Left lung (tissue), 10 donors: ENCODE data around the gene PTPRT. TPM values are rescaled to one million over a fixed set of nuclear protein-coding genes. Genes with fewer than 3 reads are reported as not detected.

Source experiments
- ATAC-seq: fragments of 200-7000 bp; cut with Tn5 transposase; one replicate; pipeline ENCODE4 v1.9.1; 2020; ENCODE audit warnings: moderate library complexity
- DNase-seq, 4 donors: peaks; one replicate each; pipeline ENCODE4 v3.0.0-alpha.2; 2013 to 2020
- H3K27ac ChIP-seq, 2 donors: fragments of 200-600 bp; sonication (generic) in 1 of 2; one replicate each; pipeline versions ENCODE4 v1.5.0 to v1.8.0; 2020 to 2021
- H3K27me3 ChIP-seq, 2 donors: fragments of 200-600 bp; sonication (generic) in 1 of 2; one replicate each; pipeline versions ENCODE4 v1.5.0 to v1.8.0; 2020 to 2021
- H3K36me3 ChIP-seq, 2 donors: fragments of 200-600 bp; sonication (generic) in 1 of 2; one replicate each; pipeline versions ENCODE4 v1.5.0 to v1.8.0; 2020 to 2021
- H3K4me1 ChIP-seq, 2 donors: fragments of 200-600 bp; one replicate each; pipeline ENCODE4 v1.8.0; 2021
- H3K4me3 ChIP-seq, 2 donors: fragments of 200-600 bp; sonication (generic) in 1 of 2; one replicate each; pipeline versions ENCODE4 v1.5.0 to v1.8.0; 2020 to 2021; ENCODE audit warnings: mild to moderate bottlenecking in 1 of 2
- H3K9me3 ChIP-seq, 2 donors: fragments of 200-600 bp; sonication (generic) in 1 of 2; one replicate each; pipeline versions ENCODE4 v1.5.0 to v1.8.0; 2020 to 2021
- CTCF ChIP-seq, 2 donors: fragments of 200-600 bp; sonication (generic) in 1 of 2; IDR thresholded peaks; one replicate each; pipeline versions ENCODE4 v1.5.0 to v1.8.0; 2021; ENCODE audit warnings: antibody characterized with exemption in 2 of 2
- intact Hi-C, 2 donors: fragments of 100-400 bp; cut with DNase I; formaldehyde crosslinking; loops; one replicate each; pipeline versions ENCODE4 v1.11.2 to v1.14.2; 2022
- polyA plus RNA-seq, 6 donors: library from polyadenylated mRNA; unstranded; fragments of 120-200 nt; gene quantifications; one replicate each; pipeline ENCODE4 v1.2.1, GENCODE V29; 2013; ENCODE audit not compliant: insufficient read length in 6 of 6
- total RNA-seq, 2 donors: library from RNA; stranded (reverse); fragmentation: NEBNext Ultra II Directional; extraction: Animal tissue kit (Norgen Biotek cat#: 25700); gene quantifications; one replicate each; pipeline ENCODE4 v1.2.1, GENCODE V29; 2021
- donor health status: DM: no; HTN: yes; CAD: no.
- donor health status: DM: no; HTN: no; CAD: no.

The PTPRT gene
- total and polyA plus RNA-seq, 8 donors, result 0.15 to 2.9 (median 1.4) TPM

GRCh38 chr20:43007525-43007924 lies 182.2 kb downstream of the PTPRT start:
- Histone ChIP-seq H3K36me3 (no peaks in the 10 kb centered on the region), H3K4me3 (no peak overlapping the region), H3K27ac (no peak overlapping the region), H3K4me1 (no peaks in the 10 kb centered on the region), H3K27me3 (no peaks in the 10 kb centered on the region), H3K9me3 (no peaks in the 10 kb centered on the region)
- no peak for DNase-seq
- no peak for ATAC-seq
- TF ChIP-seq CTCF (IDR thresholded peaks at IDR 0.05), result no peak
- intact Hi-C loops, result no loop called here

- no peak for TF ChIP-seq CTCF (IDR thresholded peaks at IDR 0.05)
- H3K4me3 ChIP-seq, result no peak overlapping the region
- no peaks in the 10 kb centered on the region for H3K9me3 ChIP-seq
- DNase-seq (no peak), ATAC-seq (no peak)
- intact Hi-C loops, result no loop called here
- H3K27me3 ChIP-seq, result no peaks in the 10 kb centered on the region
- H3K27ac ChIP-seq, result no peak overlapping the region
- H3K36me3 ChIP-seq, result no peaks in the 10 kb centered on the region
- no peaks in the 10 kb centered on the region for H3K4me1 ChIP-seq
Measured at GRCh38 chr20:43006651-43007375, 182.9 kb downstream of the PTPRT start.

- no peak overlapping the region for H3K27ac ChIP-seq
- H3K9me3 ChIP-seq, result no peaks in the 10 kb centered on the region
- intact Hi-C loops, result no loop called here
- H3K27me3 ChIP-seq, result no peaks in the 10 kb centered on the region
- no peak for DNase-seq
- no peak for TF ChIP-seq CTCF (IDR thresholded peaks at IDR 0.05)
- ATAC-seq, result no peak
- no peaks in the 10 kb centered on the region for H3K36me3 ChIP-seq
- no peaks in the 10 kb centered on the region for H3K4me1 ChIP-seq
- H3K4me3 ChIP-seq, result no peak overlapping the region
Measured at GRCh38 chr20:43003318-43003944, 186.3 kb downstream of the PTPRT start.

GRCh38 chr20:42996141-42996540 lies 193.6 kb downstream of the PTPRT start:
- H3K4me3 ChIP-seq, result no peak overlapping the region
- no peak for TF ChIP-seq CTCF (IDR thresholded peaks at IDR 0.05)
- peaks cover 0 to 4% of the 10 kb centered on the region in 2 donors for H3K9me3 ChIP-seq
- H3K27ac ChIP-seq, result no peak overlapping the region
- ATAC-seq (no peak), DNase-seq (no peak)
- intact Hi-C loops, result no loop called here
- no peaks in the 10 kb centered on the region for H3K4me1 ChIP-seq
- H3K36me3 ChIP-seq, result no peaks in the 10 kb centered on the region
- H3K27me3 ChIP-seq, result no peaks in the 10 kb centered on the region

- intact Hi-C loops, result no loop called here
- no peak for DNase-seq
- TF ChIP-seq CTCF (IDR thresholded peaks at IDR 0.05), result no peak
- H3K4me3 ChIP-seq, result no peak overlapping the region
- no peaks in the 10 kb centered on the region for H3K27me3 ChIP-seq
- H3K36me3 ChIP-seq, result no peaks in the 10 kb centered on the region
- no peaks in the 10 kb centered on the region for H3K4me1 ChIP-seq
- no peak overlapping the region for H3K27ac ChIP-seq
- ATAC-seq, result no peak
- no peaks in the 10 kb centered on the region for H3K9me3 ChIP-seq
Measured at GRCh38 chr20:42988319-42988718, 201.4 kb downstream of the PTPRT start.
